COLO668 (cell line): Measurements from ENCODE around the gene AQR.

Experiments used
- DNase-seq: peaks from one replicate; lab custom pipeline; 2025; ENCODE audit not compliant: unreplicated experiment; lab: John Stamatoyannopoulos, UW

The AQR gene

GRCh38 chr15:34883042-34883441 is 86.5 kb downstream of the AQR start:
- no peak for DNase-seq

- no peak for DNase-seq
Observed at GRCh38 chr15:34879107-34879506, 90.4 kb downstream of the AQR start.

GRCh38 chr15:34876640-34877039 is 92.9 kb downstream of the AQR start:
- no peak for DNase-seq

GRCh38 chr15:34869110-34869509 is 100.4 kb downstream of the AQR start:
- no peak for DNase-seq

GRCh38 chr15:34865531-34865930 is 104.0 kb downstream of the AQR start:
- no peak for DNase-seq

GRCh38 chr15:34861214-34861613 is 108.3 kb downstream of the AQR start:
- DNase-seq: no peak

- no peak for DNase-seq
Observed at GRCh38 chr15:34855893-34856292, 113.6 kb downstream of the AQR start.

GRCh38 chr15:34855413-34855812 is 114.1 kb downstream of the AQR start:
- DNase-seq: no peak

- DNase-seq: no peak
Observed at GRCh38 chr15:34854232-34854631, 115.3 kb downstream of the AQR start.

- no peak for DNase-seq
Observed at GRCh38 chr15:34853001-34853758, 116.4 kb downstream of the AQR start.

GRCh38 chr15:34851751-34852150 is 117.8 kb downstream of the AQR start:
- DNase-seq: no peak

- no peak for DNase-seq
Observed at GRCh38 chr15:34851007-34851406, 118.5 kb downstream of the AQR start.

GRCh38 chr15:34850121-34850520 is 119.4 kb downstream of the AQR start:
- DNase-seq: no peak

GRCh38 chr15:34849364-34849959 is 120.1 kb downstream of the AQR start:
- DNase-seq: no peak

GRCh38 chr15:34847598-34847997 is 121.9 kb downstream of the AQR start:
- no peak for DNase-seq

GRCh38 chr15:34841262-34841725 is 128.2 kb downstream of the AQR start:
- DNase-seq: no peak

GRCh38 chr15:34838282-34838681 is 131.3 kb downstream of the AQR start:
- DNase-seq: no peak

GRCh38 chr15:34837246-34838016 is 132.1 kb downstream of the AQR start:
- DNase-seq: peak; percentile 8

- no peak for DNase-seq
Observed at GRCh38 chr15:34828145-34828911, 141.2 kb downstream of the AQR start.

- no peak for DNase-seq
Observed at GRCh38 chr15:34821831-34822230, 147.7 kb downstream of the AQR start.

- no peak for DNase-seq
Observed at GRCh38 chr15:34820110-34820509, 149.4 kb downstream of the AQR start.
